ENCODE measurements around the gene KCNQ1.
A peak's percentile ranks its signal among the peaks of the same experiment; 100 is the strongest.

The KCNQ1 gene

GRCh38 chr11:2836315-2837095 lies 391.7 kb downstream of the KCNQ1 start:
- DNase-seq, result no peak

- peak; percentile 69 for DNase-seq
Measured at GRCh38 chr11:2837096-2837601, 392.3 kb downstream of the KCNQ1 start.

GRCh38 chr11:2837651-2838050 lies 392.8 kb downstream of the KCNQ1 start:
- DNase-seq, result no peak

GRCh38 chr11:2838091-2838490 lies 393.3 kb downstream of the KCNQ1 start:
- DNase-seq, result no peak

GRCh38 chr11:2838676-2839294 lies 394.0 kb downstream of the KCNQ1 start:
- no peak for DNase-seq

GRCh38 chr11:2839395-2839943 lies 394.7 kb downstream of the KCNQ1 start:
- no peak for DNase-seq

- no peak for DNase-seq
Measured at GRCh38 chr11:2841411-2842190, 396.8 kb downstream of the KCNQ1 start.

GRCh38 chr11:2842876-2843275 lies 398.1 kb downstream of the KCNQ1 start:
- DNase-seq, result no peak

- DNase-seq, result no peak
Measured at GRCh38 chr11:2843551-2843950, 398.7 kb downstream of the KCNQ1 start.

- no peak for DNase-seq
Measured at GRCh38 chr11:2844116-2844842, 399.5 kb downstream of the KCNQ1 start.

GRCh38 chr11:2844996-2845395 lies 400.2 kb downstream of the KCNQ1 start:
- no peak for DNase-seq

- DNase-seq, result no peak
Measured at GRCh38 chr11:2846056-2846455, 401.2 kb downstream of the KCNQ1 start.

GRCh38 chr11:2846470-2846869 lies 401.7 kb downstream of the KCNQ1 start:
- no peak for DNase-seq

- no peak for DNase-seq
Measured at GRCh38 chr11:2847561-2847960, 402.8 kb downstream of the KCNQ1 start.

- DNase-seq, result no peak
Measured at GRCh38 chr11:2848497-2848896, 403.7 kb downstream of the KCNQ1 start.

- peak; percentile 43 for DNase-seq
Measured at GRCh38 chr11:2849994-2850770, 405.4 kb downstream of the KCNQ1 start.

GRCh38 chr11:2853401-2853800 lies 408.6 kb downstream of the KCNQ1 start:
- DNase-seq, result no peak

GRCh38 chr11:2853997-2854560 lies 409.3 kb downstream of the KCNQ1 start:
- DNase-seq, result no peak

GRCh38 chr11:2855162-2855561 lies 410.4 kb downstream of the KCNQ1 start:
- no peak for DNase-seq

- no peak for DNase-seq
Measured at GRCh38 chr11:2857276-2857675, 412.5 kb downstream of the KCNQ1 start.

GRCh38 chr11:2857918-2858317 lies 413.1 kb downstream of the KCNQ1 start:
- DNase-seq, result no peak
